ENCODE results near the gene TMEM176A. TPM values are rescaled to one million over a fixed set of nuclear protein-coding genes. Genes with fewer than 3 reads are reported as not detected.

Gene TMEM176A
- total RNA-seq, 1 experiment from 2014 or later: 0.39 TPM

DNA sequence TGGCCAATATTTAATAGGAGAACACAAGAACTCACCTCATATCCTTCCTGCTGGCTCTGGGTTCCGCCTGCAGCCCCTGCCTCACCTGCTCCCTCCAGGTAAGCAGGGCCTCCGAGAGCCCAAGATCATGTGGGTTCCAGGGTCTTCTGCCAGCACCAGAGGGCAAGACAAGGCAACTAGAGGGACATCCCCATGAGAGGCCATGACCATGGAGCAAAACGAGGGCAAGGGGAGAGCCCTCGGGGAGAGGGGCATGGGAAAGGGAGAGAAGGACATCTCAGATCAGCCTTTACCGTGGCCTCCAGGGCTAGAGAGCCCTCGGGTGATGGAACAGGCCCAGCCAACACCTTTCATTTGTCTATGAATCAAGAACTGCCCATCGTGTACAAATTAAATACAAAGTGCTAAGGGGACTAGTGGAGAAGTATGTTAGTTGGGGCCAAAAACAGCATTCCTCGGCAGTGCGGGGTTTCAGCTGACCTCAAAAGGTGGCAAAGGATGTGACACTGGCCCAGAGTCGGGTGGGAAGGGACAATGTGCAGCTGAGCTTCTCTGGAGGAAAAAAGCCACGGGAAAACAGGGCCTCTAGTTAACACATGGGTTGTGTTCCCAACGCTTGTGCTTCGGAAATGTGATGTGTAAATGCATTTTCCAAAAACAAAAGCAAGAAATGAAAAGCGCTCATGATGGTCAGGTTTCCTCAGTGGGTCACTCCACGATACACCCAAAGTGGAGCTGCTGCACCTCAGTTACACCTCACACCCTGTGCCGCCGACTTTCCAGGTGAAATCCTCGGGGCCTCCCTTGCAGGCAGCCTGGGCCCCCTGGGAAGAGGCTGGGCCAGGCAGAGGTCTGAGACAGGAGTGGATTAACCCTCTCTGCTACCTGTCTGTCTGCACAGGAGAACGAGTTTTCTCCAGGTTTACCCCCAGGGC is 53.8 kb downstream of the TMEM176A start:
- TF ChIP-seq TCF7L2 (IDR thresholded peaks at IDR 0.05; ENCODE audit: low read depth, low read length) (no peak), POLR2AphosphoS5 (IDR thresholded peaks at IDR 0.05; ENCODE audit: low read depth, low read length) (no peak), SIN3A (IDR thresholded peaks at IDR 0.05; ENCODE audit: borderline replicate concordance, insufficient read depth, low read depth, low read length) (no peak)
- TF ChIP-seq, protein P1, sequence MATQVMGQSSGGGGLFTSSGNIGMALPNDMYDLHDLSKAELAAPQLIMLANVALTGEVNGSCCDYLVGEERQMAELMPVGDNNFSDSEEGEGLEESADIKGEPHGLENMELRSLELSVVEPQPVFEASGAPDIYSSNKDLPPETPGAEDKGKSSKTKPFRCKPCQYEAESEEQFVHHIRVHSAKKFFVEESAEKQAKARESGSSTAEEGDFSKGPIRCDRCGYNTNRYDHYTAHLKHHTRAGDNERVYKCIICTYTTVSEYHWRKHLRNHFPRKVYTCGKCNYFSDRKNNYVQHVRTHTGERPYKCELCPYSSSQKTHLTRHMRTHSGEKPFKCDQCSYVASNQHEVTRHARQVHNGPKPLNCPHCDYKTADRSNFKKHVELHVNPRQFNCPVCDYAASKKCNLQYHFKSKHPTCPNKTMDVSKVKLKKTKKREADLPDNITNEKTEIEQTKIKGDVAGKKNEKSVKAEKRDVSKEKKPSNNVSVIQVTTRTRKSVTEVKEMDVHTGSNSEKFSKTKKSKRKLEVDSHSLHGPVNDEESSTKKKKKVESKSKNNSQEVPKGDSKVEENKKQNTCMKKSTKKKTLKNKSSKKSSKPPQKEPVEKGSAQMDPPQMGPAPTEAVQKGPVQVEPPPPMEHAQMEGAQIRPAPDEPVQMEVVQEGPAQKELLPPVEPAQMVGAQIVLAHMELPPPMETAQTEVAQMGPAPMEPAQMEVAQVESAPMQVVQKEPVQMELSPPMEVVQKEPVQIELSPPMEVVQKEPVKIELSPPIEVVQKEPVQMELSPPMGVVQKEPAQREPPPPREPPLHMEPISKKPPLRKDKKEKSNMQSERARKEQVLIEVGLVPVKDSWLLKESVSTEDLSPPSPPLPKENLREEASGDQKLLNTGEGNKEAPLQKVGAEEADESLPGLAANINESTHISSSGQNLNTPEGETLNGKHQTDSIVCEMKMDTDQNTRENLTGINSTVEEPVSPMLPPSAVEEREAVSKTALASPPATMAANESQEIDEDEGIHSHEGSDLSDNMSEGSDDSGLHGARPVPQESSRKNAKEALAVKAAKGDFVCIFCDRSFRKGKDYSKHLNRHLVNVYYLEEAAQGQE (IDR thresholded peaks at IDR 0.05; ENCODE audit: insufficient read depth in 1 of 2, low read depth in 2 of 2, low read length in 1 of 2): no peak
- TF ChIP-seq, protein P2, sequence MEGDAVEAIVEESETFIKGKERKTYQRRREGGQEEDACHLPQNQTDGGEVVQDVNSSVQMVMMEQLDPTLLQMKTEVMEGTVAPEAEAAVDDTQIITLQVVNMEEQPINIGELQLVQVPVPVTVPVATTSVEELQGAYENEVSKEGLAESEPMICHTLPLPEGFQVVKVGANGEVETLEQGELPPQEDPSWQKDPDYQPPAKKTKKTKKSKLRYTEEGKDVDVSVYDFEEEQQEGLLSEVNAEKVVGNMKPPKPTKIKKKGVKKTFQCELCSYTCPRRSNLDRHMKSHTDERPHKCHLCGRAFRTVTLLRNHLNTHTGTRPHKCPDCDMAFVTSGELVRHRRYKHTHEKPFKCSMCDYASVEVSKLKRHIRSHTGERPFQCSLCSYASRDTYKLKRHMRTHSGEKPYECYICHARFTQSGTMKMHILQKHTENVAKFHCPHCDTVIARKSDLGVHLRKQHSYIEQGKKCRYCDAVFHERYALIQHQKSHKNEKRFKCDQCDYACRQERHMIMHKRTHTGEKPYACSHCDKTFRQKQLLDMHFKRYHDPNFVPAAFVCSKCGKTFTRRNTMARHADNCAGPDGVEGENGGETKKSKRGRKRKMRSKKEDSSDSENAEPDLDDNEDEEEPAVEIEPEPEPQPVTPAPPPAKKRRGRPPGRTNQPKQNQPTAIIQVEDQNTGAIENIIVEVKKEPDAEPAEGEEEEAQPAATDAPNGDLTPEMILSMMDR (IDR thresholded peaks at IDR 0.05): no peak
- CTCF ChIA-PET: no interaction called here

More for the DNA sequence above, 53.8 kb downstream of the TMEM176A start:
- ATAC-seq: no peak
- no peaks in the 10 kb centered on the region for H3K36me3 ChIP-seq (ENCODE audit: control insufficient read depth, insufficient read depth, low read length)
- intact Hi-C loops (cut with micrococcal nuclease; ENCODE audit: unreplicated experiment) (no loop called here), in situ Hi-C loops (cut with HindIII; ENCODE audit: low pct_unique_long_range_greater_than_20kb, low sequenced_read_pairs) (no loop called here)
- H3K9me3 ChIP-seq (ENCODE audit: control insufficient read depth, insufficient read depth, low read depth, low read length): no peaks in the 10 kb centered on the region
- BruUV-seq (replicated peaks): no TSS peak
- H3K27ac ChIP-seq (ENCODE audit: low read length): no peak overlapping the region
- H3K4me3 ChIP-seq (ENCODE audit: low read depth in 2 of 2, low read length in 2 of 2): no peak overlapping the region
- H3K27me3 ChIP-seq (ENCODE audit: control insufficient read depth, insufficient read depth, low read length): peaks cover 11% of the 10 kb centered on the region
- DNase-seq (ENCODE audit: low read depth, low spot score): no peak
- POLR2A ChIA-PET: no interaction called here
- no peaks in the 10 kb centered on the region for H3K4me1 ChIP-seq (ENCODE audit: control insufficient read depth, insufficient read depth, low read length)

Other genes with a start within 250 kb of the TMEM176A start
- gene GIMAP4, start 233.4 kb upstream of the TMEM176A start, total RNA-seq (2021; ENCODE audit: unreplicated experiment): 0.26 TPM
- 0.23 TPM for gene GIMAP6, start 168.4 kb upstream of the TMEM176A start, total RNA-seq (2021; ENCODE audit: unreplicated experiment)
- 1.5 TPM for gene GIMAP2, start 115.1 kb upstream of the TMEM176A start, total RNA-seq (2021; ENCODE audit: unreplicated experiment)
- 0.05 TPM for gene GIMAP1, start 84.2 kb upstream of the TMEM176A start, total RNA-seq (2021; ENCODE audit: unreplicated experiment)
- gene GIMAP5, start 63.4 kb upstream of the TMEM176A start, total RNA-seq (2021; ENCODE audit: unreplicated experiment): 0.51 TPM
- gene TMEM176B, start 405 bp upstream of the TMEM176A start, total RNA-seq (2021; ENCODE audit: unreplicated experiment): 0.31 TPM
- gene AOC1, start 51.7 kb downstream of the TMEM176A start, total RNA-seq (2021; ENCODE audit: unreplicated experiment): 0.15 TPM
- gene KCNH2, start 177.6 kb downstream of the TMEM176A start, total RNA-seq (2021; ENCODE audit: unreplicated experiment): 1.8 TPM
- gene NOS3, start 190.2 kb downstream of the TMEM176A start, total RNA-seq (2021; ENCODE audit: unreplicated experiment): 3.1 TPM
- 0.98 TPM for gene ATG9B, start 223.7 kb downstream of the TMEM176A start, total RNA-seq (2021; ENCODE audit: unreplicated experiment)
- gene ABCB8, start 227.7 kb downstream of the TMEM176A start, total RNA-seq (2021; ENCODE audit: unreplicated experiment): 49.8 TPM
- 1.3 TPM for gene ASIC3, start 247.8 kb downstream of the TMEM176A start, total RNA-seq (2021; ENCODE audit: unreplicated experiment)